HFFc6 (cell line): ENCODE measurements around the gene DMXL1. TPM values are rescaled to one million over a fixed set of nuclear protein-coding genes. Genes with fewer than 3 reads are reported as not detected.

ENCODE experiments used
- DNase-seq: peaks from one replicate; pipeline ENCODE4 v3.0.0-alpha.2; 2018
- H3K27ac Mint-ChIP-seq: 2 replicates; pipeline ENCODE4 v1.8.0; 2020; ENCODE audit warnings: mild to moderate bottlenecking, mixed read lengths
- H3K27me3 Mint-ChIP-seq: 2 replicates; pipeline ENCODE4 v1.8.0; 2021; ENCODE audit warnings: mild to moderate bottlenecking, moderate library complexity, mixed read lengths; ENCODE audit not compliant: insufficient read depth
- H3K36me3 Mint-ChIP-seq: 2 replicates; pipeline ENCODE4 v1.8.0; 2021; ENCODE audit warnings: low read depth, mixed read lengths
- H3K4me1 Mint-ChIP-seq: 2 replicates; pipeline ENCODE4 v1.8.0; 2020; ENCODE audit warnings: low read depth, mixed read lengths
- H3K4me3 Mint-ChIP-seq: 2 replicates; pipeline ENCODE4 v1.8.0; 2020; ENCODE audit warnings: mild to moderate bottlenecking, moderate library complexity, mixed read lengths
- H3K9me3 Mint-ChIP-seq: 2 replicates; pipeline ENCODE4 v1.8.0; 2020; ENCODE audit warnings: mild to moderate bottlenecking, mixed read lengths
- CTCF ChIP-seq: fragments of 200-600 bp; sonication (generic); IDR thresholded peaks from 2 replicates; pipeline ENCODE4 v1.5.0; 2021; ENCODE audit warnings: antibody characterized with exemption, mild to moderate bottlenecking
- total RNA-seq, 6 experiments: library from RNA; stranded (reverse); fragmentation: NEBNext Ultra II Directional; extraction: Animal tissue kit (Norgen Biotek cat#: 25700); gene quantifications; 2 replicates in 1 of 6; 3 replicates in 5 of 6; pipeline ENCODE4 v1.2.3, GENCODE V29; 2021

Gene DMXL1
- total RNA-seq, 6 experiments from 2014 or later, result 19.8 to 23.1 (median 21.5) TPM

DNA sequence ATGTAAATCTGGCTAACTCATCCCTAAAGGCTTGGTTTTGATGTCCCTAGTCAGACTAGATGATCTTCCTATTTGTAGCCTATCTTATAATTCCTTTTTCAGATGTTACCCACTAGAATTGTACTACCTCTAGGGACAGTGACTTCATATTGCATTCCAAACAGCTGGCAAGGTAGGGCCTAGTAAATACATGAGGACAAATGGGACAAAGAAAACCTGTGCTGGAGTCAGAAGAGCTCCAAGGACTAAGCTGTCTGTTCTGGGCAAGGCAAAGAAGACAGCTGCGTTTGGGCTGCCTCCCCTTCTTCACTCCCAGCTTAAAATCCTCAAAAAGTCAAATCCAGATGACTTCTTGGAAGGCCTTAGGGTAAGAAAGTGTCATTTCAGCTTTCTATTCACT lies 10.0 kb downstream of the DMXL1 start:
- no peak for TF ChIP-seq CTCF
- Mint-ChIP-seq H3K9me3 (no peaks in the 10 kb centered on the region), H3K4me1 (peaks cover 30% of the 10 kb centered on the region), H3K36me3 (no peaks in the 10 kb centered on the region; the same call in none of the 2 replicates), H3K27ac (no peak overlapping the region), H3K4me3 (no peak overlapping the region), H3K27me3 (no peaks in the 10 kb centered on the region)
- DNase-seq, result no peak

DNA sequence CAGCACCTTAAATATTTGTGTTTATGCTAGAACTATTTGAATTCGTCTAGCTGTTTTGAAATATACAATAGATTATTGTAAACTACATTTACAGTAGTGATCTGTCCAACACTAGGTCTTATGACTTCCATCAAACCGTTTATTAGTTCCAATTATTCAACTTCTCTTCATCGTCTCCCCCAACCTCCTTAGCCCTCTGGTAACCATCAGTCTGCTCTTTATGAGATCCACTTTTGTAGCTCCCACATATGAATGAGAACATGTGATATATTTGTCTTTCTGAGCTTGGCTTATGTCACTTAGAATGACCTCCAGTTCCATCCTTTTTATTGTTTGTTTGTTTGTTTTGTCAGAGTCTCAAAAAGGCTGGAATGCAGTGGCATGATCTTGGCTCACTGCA lies 11.8 kb downstream of the DMXL1 start:
- no peak for DNase-seq

DNA sequence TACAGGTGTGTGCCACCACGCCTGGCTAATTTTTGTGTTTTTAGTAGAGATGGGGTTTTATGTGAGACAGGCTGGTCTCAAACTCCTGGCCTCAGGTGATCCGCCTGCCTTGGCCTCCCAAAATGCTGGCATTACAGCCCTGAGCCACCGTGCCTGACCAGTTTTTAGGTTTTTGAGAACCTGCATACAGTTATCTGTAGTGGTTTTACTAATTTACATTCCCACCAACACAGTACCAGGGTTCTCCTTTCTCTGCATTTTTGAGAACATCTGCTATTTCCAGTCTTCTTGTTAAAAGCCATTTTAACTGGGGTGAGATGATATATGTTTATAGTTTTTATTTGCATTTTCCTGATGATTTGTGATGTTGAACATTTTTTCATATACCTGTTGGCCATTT lies 12.8 kb downstream of the DMXL1 start:
- Mint-ChIP-seq H3K4me1 (peaks cover 24% of the 10 kb centered on the region), H3K9me3 (no peaks in the 10 kb centered on the region), H3K27me3 (no peaks in the 10 kb centered on the region), H3K4me3 (no peak overlapping the region), H3K27ac (no peak overlapping the region), H3K36me3 (no peaks in the 10 kb centered on the region; the same call in none of the 2 replicates)
- no peak for TF ChIP-seq CTCF
- DNase-seq, result no peak

More for the DNA sequence above, 11.8 kb downstream of the DMXL1 start:
- Mint-ChIP-seq H3K4me3 (no peak overlapping the region), H3K9me3 (no peaks in the 10 kb centered on the region), H3K4me1 (peaks cover 27% of the 10 kb centered on the region), H3K27me3 (no peaks in the 10 kb centered on the region), H3K36me3 (no peaks in the 10 kb centered on the region; the same call in none of the 2 replicates), H3K27ac (no peak overlapping the region)
- TF ChIP-seq CTCF, result no peak

GRCh38 chr5:119088438-119088837 lies 17.6 kb downstream of the DMXL1 start:
- H3K27me3 Mint-ChIP-seq, result no peaks in the 10 kb centered on the region
- H3K27ac Mint-ChIP-seq, result no peak overlapping the region
- no peaks in the 10 kb centered on the region; the same call in 1 of the 2 replicates for H3K9me3 Mint-ChIP-seq
- no peak overlapping the region for H3K4me3 Mint-ChIP-seq
- no peak for TF ChIP-seq CTCF
- H3K36me3 Mint-ChIP-seq, result no peaks in the 10 kb centered on the region; the same call in none of the 2 replicates
- no peaks in the 10 kb centered on the region for H3K4me1 Mint-ChIP-seq
- DNase-seq, result no peak

- Mint-ChIP-seq H3K4me1 (no peaks in the 10 kb centered on the region), H3K27me3 (peaks cover 2% of the 10 kb centered on the region; the same call in 1 of the 2 replicates), H3K4me3 (no peak overlapping the region), H3K36me3 (no peaks in the 10 kb centered on the region; the same call in 1 of the 2 replicates), H3K9me3 (no peaks in the 10 kb centered on the region; the same call in 1 of the 2 replicates), H3K27ac (no peak overlapping the region)
- no peak for TF ChIP-seq CTCF
- DNase-seq, result no peak
These were observed 24.7 kb downstream of the DMXL1 start for GRCh38 chr5:119095611-119096010.

- Mint-ChIP-seq H3K36me3 (peaks cover 14% of the 10 kb centered on the region), H3K27me3 (no peaks in the 10 kb centered on the region; the same call in 1 of the 2 replicates), H3K4me1 (no peaks in the 10 kb centered on the region), H3K27ac (no peak overlapping the region), H3K4me3 (no peak overlapping the region), H3K9me3 (no peaks in the 10 kb centered on the region)
- no peak for DNase-seq
- TF ChIP-seq CTCF, result no peak
These were observed 35.1 kb downstream of the DMXL1 start for GRCh38 chr5:119105971-119106370.
